SK-N-SH treated with all-trans-retinoic acid at 6 μM for 48 hours (cell line): ENCODE data around the gene COL12A1.

Experiments
- ATAC-seq: fragments of 200-7000 bp; cut with Tn5 transposase; 3 replicates; pipeline ENCODE4 v1.9.1; 2020; ENCODE audit warnings: mild to moderate bottlenecking, moderate library complexity
- BACH2 ChIP-seq: fragments of 250-450 bp; sonication (Bioruptor Pico); IDR thresholded peaks from 2 replicates; pipeline ENCODE4 v1.9.0; 2021; ENCODE audit warnings: mild to moderate bottlenecking, borderline replicate concordance
- GLIS3 ChIP-seq: fragments of 250-450 bp; sonication (Bioruptor Pico); IDR thresholded peaks from 2 replicates; pipeline ENCODE4 v1.5.0; 2020; ENCODE audit warnings: mild to moderate bottlenecking, moderate library complexity
- OSR1 ChIP-seq: fragments of 250-450 bp; sonication (Bioruptor Pico); IDR thresholded peaks from 2 replicates; pipeline ENCODE4 v1.8.0; 2022; ENCODE audit warnings: moderate library complexity, mild to moderate bottlenecking, inconsistent platforms
- PPARA ChIP-seq: fragments of 250-450 bp; sonication (Bioruptor Pico); IDR thresholded peaks from 2 replicates; pipeline ENCODE4 v1.5.0; 2020; ENCODE audit warnings: mild to moderate bottlenecking, borderline replicate concordance
- RARB ChIP-seq: fragments of 250-450 bp; sonication (Bioruptor Pico); IDR thresholded peaks from 2 replicates; pipeline ENCODE4 v1.8.0; 2021; ENCODE audit warnings: mild to moderate bottlenecking, moderate library complexity
- TCF4 ChIP-seq: fragments of 250-450 bp; sonication (Bioruptor Pico); IDR thresholded peaks from 2 replicates; pipeline ENCODE4 v1.8.0; 2021; ENCODE audit warnings: mild to moderate bottlenecking, moderate library complexity, borderline replicate concordance
- TOX ChIP-seq: fragments of 250-450 bp; sonication (Bioruptor Pico); IDR thresholded peaks from 2 replicates; pipeline ENCODE4 v1.8.0; 2021; ENCODE audit warnings: mild to moderate bottlenecking, moderate library complexity, borderline replicate concordance
- ZC3H10 ChIP-seq: fragments of 250-450 bp; sonication (Bioruptor Pico); IDR thresholded peaks from 2 replicates; pipeline ENCODE4 v1.5.1; 2021; ENCODE audit warnings: mild to moderate bottlenecking, moderate library complexity
- ZFP3 ChIP-seq: fragments of 250-450 bp; sonication (Bioruptor Pico); IDR thresholded peaks from 2 replicates; pipeline ENCODE4 v1.5.0; 2020; ENCODE audit warnings: mild to moderate bottlenecking, moderate library complexity
- ZFP30 ChIP-seq: fragments of 450-650 bp; formaldehyde crosslinking; IDR thresholded peaks from 2 replicates; pipeline ENCODE4 v1.5.0; 2022; ENCODE audit warnings: mild to moderate bottlenecking, moderate library complexity
- ZNF565 ChIP-seq: fragments of 450-650 bp; formaldehyde crosslinking; conservative IDR thresholded peaks from 2 replicates; pipeline ENCODE4 v1.5.0; 2020; ENCODE audit warnings: low read depth, mild to moderate bottlenecking, moderate library complexity
- ZNF8 ChIP-seq: fragments of 450-650 bp; formaldehyde crosslinking; IDR thresholded peaks from 2 replicates; pipeline ENCODE4 v1.5.0; 2020; ENCODE audit warnings: mild to moderate bottlenecking, moderate library complexity
- TF ChIP-seq, protein P1 (sequence below): fragments of 250-450 bp; sonication (Bioruptor Pico); IDR thresholded peaks from 2 replicates; pipeline ENCODE4 v1.8.0; 2020; ENCODE audit warnings: mild to moderate bottlenecking, moderate library complexity, borderline replicate concordance
- TF ChIP-seq, protein P2 (sequence below): fragments of 250-450 bp; sonication (Bioruptor Pico); IDR thresholded peaks from 2 replicates; pipeline ENCODE4 v1.8.0; 2021; ENCODE audit warnings: low read depth, mild to moderate bottlenecking, moderate library complexity, borderline replicate concordance
- TF ChIP-seq, protein P3 (sequence below): fragments of 250-450 bp; sonication (Bioruptor Pico); IDR thresholded peaks from 2 replicates; pipeline ENCODE4 v1.5.1; 2021; ENCODE audit warnings: mild to moderate bottlenecking, moderate library complexity
- TF ChIP-seq, protein P4 (sequence below): fragments of 250-450 bp; sonication (Bioruptor Pico); IDR thresholded peaks from 2 replicates; pipeline ENCODE4 v1.5.0; 2020; ENCODE audit warnings: mild to moderate bottlenecking, moderate library complexity

The COL12A1 gene

DNA sequence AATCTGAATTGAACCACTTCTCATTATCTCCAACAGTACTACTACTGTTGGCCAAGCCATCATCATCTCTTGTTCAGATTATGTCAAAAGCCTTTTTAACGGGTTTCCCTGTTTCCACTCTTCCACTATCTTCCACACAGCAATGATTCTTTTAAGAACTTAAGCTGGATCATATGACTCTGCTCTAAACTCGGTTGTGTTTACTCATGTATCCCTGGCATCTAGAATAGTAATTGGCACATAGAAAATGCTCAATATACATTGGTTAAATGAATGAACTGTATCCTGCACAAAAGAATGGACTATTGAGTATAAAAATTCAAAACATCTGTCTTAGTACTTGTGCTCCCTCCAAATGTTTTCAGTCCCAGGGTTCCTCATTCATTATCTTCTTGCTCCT lies 40.5 kb upstream of the COL12A1 start:
- no peak for ATAC-seq
- TF ChIP-seq, protein P1, sequence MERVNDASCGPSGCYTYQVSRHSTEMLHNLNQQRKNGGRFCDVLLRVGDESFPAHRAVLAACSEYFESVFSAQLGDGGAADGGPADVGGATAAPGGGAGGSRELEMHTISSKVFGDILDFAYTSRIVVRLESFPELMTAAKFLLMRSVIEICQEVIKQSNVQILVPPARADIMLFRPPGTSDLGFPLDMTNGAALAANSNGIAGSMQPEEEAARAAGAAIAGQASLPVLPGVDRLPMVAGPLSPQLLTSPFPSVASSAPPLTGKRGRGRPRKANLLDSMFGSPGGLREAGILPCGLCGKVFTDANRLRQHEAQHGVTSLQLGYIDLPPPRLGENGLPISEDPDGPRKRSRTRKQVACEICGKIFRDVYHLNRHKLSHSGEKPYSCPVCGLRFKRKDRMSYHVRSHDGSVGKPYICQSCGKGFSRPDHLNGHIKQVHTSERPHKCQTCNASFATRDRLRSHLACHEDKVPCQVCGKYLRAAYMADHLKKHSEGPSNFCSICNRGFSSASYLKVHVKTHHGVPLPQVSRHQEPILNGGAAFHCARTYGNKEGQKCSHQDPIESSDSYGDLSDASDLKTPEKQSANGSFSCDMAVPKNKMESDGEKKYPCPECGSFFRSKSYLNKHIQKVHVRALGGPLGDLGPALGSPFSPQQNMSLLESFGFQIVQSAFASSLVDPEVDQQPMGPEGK = no peak
- no peak for TF ChIP-seq GLIS3 (CRISPR knock-in tag)
- TF ChIP-seq, protein P2, sequence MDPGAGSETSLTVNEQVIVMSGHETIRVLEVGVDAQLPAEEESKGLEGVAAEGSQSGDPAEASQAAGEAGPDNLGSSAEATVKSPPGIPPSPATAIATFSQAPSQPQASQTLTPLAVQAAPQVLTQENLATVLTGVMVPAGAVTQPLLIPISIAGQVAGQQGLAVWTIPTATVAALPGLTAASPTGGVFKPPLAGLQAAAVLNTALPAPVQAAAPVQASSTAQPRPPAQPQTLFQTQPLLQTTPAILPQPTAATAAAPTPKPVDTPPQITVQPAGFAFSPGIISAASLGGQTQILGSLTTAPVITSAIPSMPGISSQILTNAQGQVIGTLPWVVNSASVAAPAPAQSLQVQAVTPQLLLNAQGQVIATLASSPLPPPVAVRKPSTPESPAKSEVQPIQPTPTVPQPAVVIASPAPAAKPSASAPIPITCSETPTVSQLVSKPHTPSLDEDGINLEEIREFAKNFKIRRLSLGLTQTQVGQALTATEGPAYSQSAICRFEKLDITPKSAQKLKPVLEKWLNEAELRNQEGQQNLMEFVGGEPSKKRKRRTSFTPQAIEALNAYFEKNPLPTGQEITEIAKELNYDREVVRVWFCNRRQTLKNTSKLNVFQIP = no peak

DNA sequence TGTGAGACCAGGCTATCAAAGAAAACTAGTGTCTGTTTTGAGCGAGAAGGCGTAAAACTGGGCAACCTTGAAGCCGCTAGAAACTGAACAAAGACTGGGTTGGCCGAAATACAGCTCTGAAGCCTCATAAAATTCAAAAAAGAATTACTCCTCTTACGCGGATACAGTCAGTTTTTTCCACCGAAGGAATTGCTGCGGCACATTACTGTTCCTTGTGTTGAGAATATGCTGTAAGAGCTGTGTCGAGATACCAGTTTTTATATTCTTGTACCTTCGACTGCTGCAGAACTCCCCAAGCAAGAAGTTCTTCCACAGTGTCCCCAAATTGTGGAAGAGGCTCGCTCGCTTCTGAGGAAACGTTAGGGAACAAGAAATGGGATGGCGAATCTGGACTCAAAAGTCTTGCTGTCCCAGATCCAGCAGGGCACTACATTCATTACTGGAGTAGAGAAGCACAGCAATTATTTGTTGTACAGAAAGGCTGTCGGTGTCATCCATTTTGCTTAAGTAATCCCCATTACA lies 38.3 kb upstream of the COL12A1 start:
- TF ChIP-seq BACH2 (CRISPR knock-in tag) = no peak
- TF ChIP-seq ZFP30 (CRISPR knock-in tag) = no peak
- TF ChIP-seq, protein P3, sequence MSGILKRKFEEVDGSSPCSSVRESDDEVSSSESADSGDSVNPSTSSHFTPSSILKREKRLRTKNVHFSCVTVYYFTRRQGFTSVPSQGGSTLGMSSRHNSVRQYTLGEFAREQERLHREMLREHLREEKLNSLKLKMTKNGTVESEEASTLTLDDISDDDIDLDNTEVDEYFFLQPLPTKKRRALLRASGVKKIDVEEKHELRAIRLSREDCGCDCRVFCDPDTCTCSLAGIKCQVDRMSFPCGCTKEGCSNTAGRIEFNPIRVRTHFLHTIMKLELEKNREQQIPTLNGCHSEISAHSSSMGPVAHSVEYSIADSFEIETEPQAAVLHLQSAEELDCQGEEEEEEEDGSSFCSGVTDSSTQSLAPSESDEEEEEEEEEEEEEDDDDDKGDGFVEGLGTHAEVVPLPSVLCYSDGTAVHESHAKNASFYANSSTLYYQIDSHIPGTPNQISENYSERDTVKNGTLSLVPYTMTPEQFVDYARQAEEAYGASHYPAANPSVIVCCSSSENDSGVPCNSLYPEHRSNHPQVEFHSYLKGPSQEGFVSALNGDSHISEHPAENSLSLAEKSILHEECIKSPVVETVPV (CRISPR knock-in tag) = no peak
- TF ChIP-seq RARB (CRISPR knock-in tag) = no peak
- peak; percentile 2; the same call in 1 of the 3 replicates for ATAC-seq

DNA sequence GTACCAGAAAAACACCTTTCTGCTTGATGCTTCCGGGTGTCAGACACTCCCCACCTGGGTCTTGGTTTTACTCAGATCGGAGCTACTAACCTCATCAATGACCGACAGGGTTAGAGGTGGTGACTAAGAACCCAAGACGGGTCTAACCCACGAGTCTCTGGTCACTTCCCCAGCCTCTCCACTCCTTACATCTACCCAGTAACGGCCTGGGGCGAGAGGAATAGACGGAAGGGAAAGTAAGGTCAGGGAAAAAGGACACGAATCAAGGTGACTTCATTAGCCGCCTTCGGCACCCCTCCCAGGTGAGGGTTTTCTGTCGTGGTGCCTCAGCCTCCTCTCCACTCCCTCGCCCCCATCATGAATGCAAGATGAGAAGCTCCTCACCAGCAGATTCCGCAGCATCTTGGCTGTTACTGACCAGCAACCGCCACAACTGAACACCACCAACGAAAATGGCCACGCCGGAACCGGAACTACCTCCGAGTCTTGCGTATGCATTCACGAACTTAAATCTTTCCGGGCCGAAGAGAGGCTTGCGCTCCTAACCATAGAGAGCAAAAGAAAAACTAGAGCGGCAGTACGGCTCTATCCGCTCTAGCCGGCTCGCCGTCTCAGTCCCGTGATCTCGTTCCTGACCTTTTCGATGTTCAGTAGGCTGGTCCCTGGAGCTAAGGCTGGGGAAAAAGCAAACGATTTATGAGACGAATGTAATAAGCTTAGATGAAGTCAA lies 37.6 kb upstream of the COL12A1 start, which contains the start of gene COX7A2:
TSS of gene COX7A2 (minus strand) at position 469 of the 730 bp plus-strand sequence. CDS start at position 402, 67 bp downstream.
- TF ChIP-seq, protein P2 = peak; percentile 77; the same call in 1 of the 2 replicates
- TF ChIP-seq ZFP3 (CRISPR knock-in tag) (peak; percentile 56; the same call in 1 of the 2 replicates), ZC3H10 (0 out of 2 replicates have a peak, but pooled peaks have one; percentile 13), BACH2 (CRISPR knock-in tag) (no peak)
- TF ChIP-seq, protein P4, sequence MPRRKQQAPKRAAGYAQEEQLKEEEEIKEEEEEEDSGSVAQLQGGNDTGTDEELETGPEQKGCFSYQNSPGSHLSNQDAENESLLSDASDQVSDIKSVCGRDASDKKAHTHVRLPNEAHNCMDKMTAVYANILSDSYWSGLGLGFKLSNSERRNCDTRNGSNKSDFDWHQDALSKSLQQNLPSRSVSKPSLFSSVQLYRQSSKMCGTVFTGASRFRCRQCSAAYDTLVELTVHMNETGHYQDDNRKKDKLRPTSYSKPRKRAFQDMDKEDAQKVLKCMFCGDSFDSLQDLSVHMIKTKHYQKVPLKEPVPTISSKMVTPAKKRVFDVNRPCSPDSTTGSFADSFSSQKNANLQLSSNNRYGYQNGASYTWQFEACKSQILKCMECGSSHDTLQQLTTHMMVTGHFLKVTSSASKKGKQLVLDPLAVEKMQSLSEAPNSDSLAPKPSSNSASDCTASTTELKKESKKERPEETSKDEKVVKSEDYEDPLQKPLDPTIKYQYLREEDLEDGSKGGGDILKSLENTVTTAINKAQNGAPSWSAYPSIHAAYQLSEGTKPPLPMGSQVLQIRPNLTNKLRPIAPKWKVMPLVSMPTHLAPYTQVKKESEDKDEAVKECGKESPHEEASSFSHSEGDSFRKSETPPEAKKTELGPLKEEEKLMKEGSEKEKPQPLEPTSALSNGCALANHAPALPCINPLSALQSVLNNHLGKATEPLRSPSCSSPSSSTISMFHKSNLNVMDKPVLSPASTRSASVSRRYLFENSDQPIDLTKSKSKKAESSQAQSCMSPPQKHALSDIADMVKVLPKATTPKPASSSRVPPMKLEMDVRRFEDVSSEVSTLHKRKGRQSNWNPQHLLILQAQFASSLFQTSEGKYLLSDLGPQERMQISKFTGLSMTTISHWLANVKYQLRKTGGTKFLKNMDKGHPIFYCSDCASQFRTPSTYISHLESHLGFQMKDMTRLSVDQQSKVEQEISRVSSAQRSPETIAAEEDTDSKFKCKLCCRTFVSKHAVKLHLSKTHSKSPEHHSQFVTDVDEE (CRISPR knock-in tag) = no peak
- TF ChIP-seq, protein P1 = no peak
- TF ChIP-seq, protein P3 (CRISPR knock-in tag) = no peak
- TF ChIP-seq, all 23 proteins: peak for 3
- ATAC-seq = peak; percentile 98

DNA sequence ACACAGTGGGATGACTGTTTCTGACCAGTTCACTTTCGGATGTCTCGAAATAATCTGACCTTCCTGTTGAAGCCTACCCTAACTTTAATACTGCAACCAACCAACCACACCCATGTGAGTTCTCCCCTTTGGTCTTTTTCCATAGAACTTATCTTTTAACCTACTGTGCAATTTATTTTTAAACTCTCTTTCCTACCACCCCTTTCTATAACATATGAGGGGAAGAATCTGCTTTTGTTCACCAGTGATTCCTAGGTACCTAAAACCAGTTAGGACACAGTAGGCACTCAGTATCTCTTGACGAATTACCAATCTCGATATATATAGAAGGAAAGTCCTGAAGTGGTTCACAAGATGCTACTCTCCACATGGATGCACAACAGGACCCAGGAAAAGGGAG lies 30.8 kb upstream of the COL12A1 start:
- no peak for ATAC-seq
- TF ChIP-seq ZNF565 (CRISPR knock-in tag) (no peak), OSR1 (CRISPR knock-in tag) (no peak), TOX (CRISPR knock-in tag) (no peak), TCF4 (CRISPR knock-in tag) (no peak), PPARA (CRISPR knock-in tag) (no peak), ZNF8 (no peak)
- TF ChIP-seq, protein P2 = no peak
- TF ChIP-seq, protein P1 = no peak
